Ishikawa (cell line): ENCODE data around the gene SLU7.

Source experiments
- CREB1 ChIP-seq: IDR thresholded peaks from 2 replicates; pipeline ENCODE4 v1.6.1; 2012; ENCODE audit warnings: low read depth
- EP300 ChIP-seq: IDR thresholded peaks from 2 replicates; pipeline ENCODE4 v1.6.1; 2012; ENCODE audit warnings: borderline replicate concordance
- RAD21 ChIP-seq: IDR thresholded peaks from 2 replicates; pipeline ENCODE4 v1.6.1; 2012; ENCODE audit warnings: low read depth
- TF ChIP-seq, protein P1 (sequence below): IDR thresholded peaks from 2 replicates; pipeline ENCODE4 v1.6.1; 2012

DNA sequence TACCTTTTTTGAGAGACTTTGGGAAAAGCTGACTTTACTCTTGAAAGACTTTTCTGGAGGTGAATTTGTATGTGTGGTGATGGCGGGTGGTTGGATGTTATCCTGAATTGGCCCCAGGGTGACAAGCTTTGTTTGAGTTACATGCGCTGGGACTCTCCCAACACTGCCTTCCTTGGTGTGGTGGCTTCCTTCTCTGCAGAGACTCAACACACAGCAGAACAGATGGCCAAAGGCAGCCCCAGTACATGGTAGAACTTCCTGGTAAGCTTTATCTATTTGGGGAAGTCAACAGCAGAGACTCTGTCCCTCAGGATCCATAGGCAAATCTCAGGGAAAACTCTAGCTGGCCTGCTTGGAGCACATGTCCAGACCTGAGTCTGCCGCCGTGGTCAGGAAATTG is 66.6 kb downstream of the SLU7 start:
- TF ChIP-seq CREB1 = no peak
- no peak for TF ChIP-seq EP300
- TF ChIP-seq RAD21 = no peak
- TF ChIP-seq, protein P1, sequence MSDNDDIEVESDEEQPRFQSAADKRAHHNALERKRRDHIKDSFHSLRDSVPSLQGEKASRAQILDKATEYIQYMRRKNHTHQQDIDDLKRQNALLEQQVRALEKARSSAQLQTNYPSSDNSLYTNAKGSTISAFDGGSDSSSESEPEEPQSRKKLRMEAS = no peak
